ENCODE measurements around the gene FEM1C.
"Not testable (repeated sequence)": the region's sequence is repeated elsewhere in the genome, so short reads cannot be mapped to it uniquely, and the experiment has no call there.

The FEM1C gene

GRCh38 chr5:115520191-115520590 is 24.4 kb downstream of the FEM1C start:
- no peak for DNase-seq (ENCODE audit: low spot score)

GRCh38 chr5:115516372-115516771 is 28.2 kb downstream of the FEM1C start:
- DNase-seq (ENCODE audit: low spot score), result no peak

GRCh38 chr5:115514220-115514619 is 30.4 kb downstream of the FEM1C start:
- DNase-seq (ENCODE audit: low spot score), result no peak

- DNase-seq (ENCODE audit: low spot score), result no peak
Measured at GRCh38 chr5:115511632-115512031, 32.9 kb downstream of the FEM1C start.

- no peak for DNase-seq (ENCODE audit: low spot score)
Measured at GRCh38 chr5:115510145-115510645, 34.4 kb downstream of the FEM1C start.

- DNase-seq (ENCODE audit: low spot score), result no peak
Measured at GRCh38 chr5:115509547-115509946, 35.0 kb downstream of the FEM1C start.

GRCh38 chr5:115507681-115508080 is 36.9 kb downstream of the FEM1C start:
- DNase-seq (ENCODE audit: low spot score), result no peak

GRCh38 chr5:115503420-115503819 is 41.2 kb downstream of the FEM1C start:
- DNase-seq (ENCODE audit: low spot score), result no peak

- DNase-seq (ENCODE audit: low spot score), result no peak
Measured at GRCh38 chr5:115501464-115502210, 42.9 kb downstream of the FEM1C start.

- no peak for DNase-seq (ENCODE audit: low spot score)
Measured at GRCh38 chr5:115500225-115500624, 44.4 kb downstream of the FEM1C start.

- peak; percentile 51 for DNase-seq (ENCODE audit: low spot score)
Measured at GRCh38 chr5:115496936-115497576, 47.5 kb downstream of the FEM1C start.

- DNase-seq (ENCODE audit: low spot score), result no peak
Measured at GRCh38 chr5:115494570-115495289, 49.8 kb downstream of the FEM1C start.

- no peak for DNase-seq (ENCODE audit: low spot score)
Measured at GRCh38 chr5:115490596-115490995, 54.0 kb downstream of the FEM1C start.

GRCh38 chr5:115489733-115490132 is 54.8 kb downstream of the FEM1C start:
- DNase-seq (ENCODE audit: low spot score), result no peak

- DNase-seq (ENCODE audit: low spot score), result no peak
Measured at GRCh38 chr5:115487756-115488155, 56.8 kb downstream of the FEM1C start.

- no peak for DNase-seq (ENCODE audit: low spot score)
Measured at GRCh38 chr5:115487168-115487567, 57.4 kb downstream of the FEM1C start.

GRCh38 chr5:115486728-115487127 is 57.8 kb downstream of the FEM1C start:
- no peak for DNase-seq (ENCODE audit: low spot score)

GRCh38 chr5:115484368-115484767 is 60.2 kb downstream of the FEM1C start:
- DNase-seq (ENCODE audit: low spot score), result no peak

- DNase-seq (ENCODE audit: low spot score), result no peak
Measured at GRCh38 chr5:115480900-115481299, 63.7 kb downstream of the FEM1C start.

GRCh38 chr5:115480271-115480670 is 64.3 kb downstream of the FEM1C start:
- no peak for DNase-seq (ENCODE audit: low spot score)

GRCh38 chr5:115479166-115479873 is 65.3 kb downstream of the FEM1C start:
- DNase-seq (ENCODE audit: low spot score), result not testable (repeated sequence)

GRCh38 chr5:115478281-115478680 is 66.3 kb downstream of the FEM1C start:
- no peak for DNase-seq (ENCODE audit: low spot score)
